Right forelimb (tissue), 1 donor: ENCODE data around the gene KCNJ13.
A peak's percentile ranks its signal among the peaks of the same experiment; 100 is the strongest.

Source experiments
- DNase-seq: peaks from one replicate; pipeline ENCODE4 v3.0.0-alpha.2; 2018

Gene KCNJ13

DNA sequence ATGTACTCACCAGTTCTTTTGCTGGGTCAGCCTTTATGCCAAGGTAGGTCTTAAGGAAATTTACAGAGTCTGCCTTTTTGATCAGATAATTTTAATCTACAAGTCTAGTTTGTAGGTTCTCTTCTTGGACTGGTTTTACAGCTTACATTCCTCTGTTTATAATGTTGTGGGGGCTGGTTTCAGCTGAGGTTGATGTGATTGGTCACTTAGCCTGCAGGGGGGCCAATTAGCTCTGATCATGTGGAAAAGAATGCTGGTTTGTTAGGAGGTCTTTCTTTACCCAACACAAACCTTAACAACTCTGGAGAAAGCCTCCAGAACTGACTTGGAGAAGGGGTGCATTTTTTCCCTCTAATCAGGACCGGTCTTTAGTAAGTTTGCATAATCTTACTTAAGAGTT is at the start of gene KCNJ13:
KCNJ13 (minus strand) TSS at position 131 of the 400 bp plus-strand sequence. CDS start 5,203 bp downstream, outside the sequence.
- DNase-seq, result no peak

DNA sequence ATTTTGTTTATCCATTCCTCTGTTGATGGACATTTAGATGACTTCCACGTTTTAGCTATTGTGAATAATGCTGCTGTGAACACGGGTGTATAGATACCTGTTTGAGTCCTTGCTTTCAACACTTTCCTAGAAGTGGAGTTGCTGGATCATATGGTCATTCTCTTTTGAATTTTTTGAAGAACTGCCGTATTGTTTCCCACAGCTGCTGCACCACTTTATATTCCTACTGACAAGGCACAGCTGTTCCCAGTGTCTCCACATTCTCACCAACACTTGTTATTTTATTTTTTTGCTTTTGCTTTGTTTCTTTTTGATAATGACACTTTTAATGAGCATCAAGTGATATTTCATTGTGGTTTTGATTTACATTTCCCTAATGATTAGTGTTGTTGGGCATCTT is 41.4 kb upstream of the KCNJ13 start:
- no peak for DNase-seq

GRCh38 chr2:232816657-232817056 is 40.3 kb upstream of the KCNJ13 start:
- DNase-seq, result no peak

- DNase-seq, result no peak
Observed at GRCh38 chr2:232815569-232815968, 39.2 kb upstream of the KCNJ13 start.

DNA sequence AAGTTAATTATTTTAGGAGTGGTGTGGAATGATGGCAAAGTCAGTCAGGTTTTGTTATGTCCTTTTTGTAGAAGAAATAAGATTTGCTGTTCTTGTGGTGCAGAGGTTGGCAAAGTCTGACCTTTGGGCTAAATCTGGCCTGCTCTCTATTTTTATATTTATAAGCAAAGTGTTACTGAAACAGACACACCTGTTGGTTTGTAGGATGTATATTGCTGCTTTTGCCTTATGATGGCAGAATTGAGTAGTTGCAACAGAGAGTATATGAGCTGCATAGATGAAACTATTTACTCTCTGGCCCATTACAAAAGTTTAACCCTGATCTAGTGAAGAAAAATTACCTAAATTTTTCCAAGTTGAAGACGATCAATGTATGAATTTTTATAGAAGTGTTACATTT is 34.1 kb upstream of the KCNJ13 start:
- no peak for DNase-seq

DNA sequence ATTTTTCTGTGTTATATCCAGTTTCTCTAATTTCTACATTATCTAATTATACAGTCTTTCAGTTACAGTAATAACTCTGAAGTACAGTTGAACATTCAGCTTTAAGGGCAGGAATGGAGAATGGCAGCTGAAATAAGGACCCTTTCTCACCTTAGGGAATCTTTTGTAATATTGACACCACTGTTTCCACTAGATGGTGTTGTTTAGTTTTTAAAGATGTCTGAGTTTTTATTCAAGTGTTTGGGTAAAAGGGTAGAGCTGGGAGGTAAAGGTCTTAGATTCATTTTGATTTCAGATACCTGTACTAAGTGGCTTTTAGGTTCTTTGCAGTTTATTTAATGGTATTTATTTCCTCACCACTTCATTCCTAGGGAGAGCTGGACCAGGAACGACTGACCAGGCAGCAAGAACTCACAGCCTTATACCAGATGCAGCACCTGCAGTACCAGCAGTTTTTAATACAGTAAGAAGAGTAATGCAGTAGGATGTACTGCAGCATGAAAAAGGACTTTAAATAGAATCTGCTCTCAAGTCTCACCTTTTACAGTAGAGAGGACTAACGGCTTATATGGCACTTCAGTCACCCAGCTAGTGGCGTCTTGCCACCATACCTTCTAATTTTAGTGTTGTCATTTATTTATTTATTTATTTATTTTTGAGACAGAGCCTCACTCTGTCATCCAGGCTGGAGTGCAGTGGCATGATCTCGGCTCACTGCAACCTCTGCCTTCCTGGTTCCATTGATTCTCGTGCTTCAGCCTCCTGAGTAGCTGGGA is 33.2 kb upstream of the KCNJ13 start:
- DNase-seq, result no peak

DNA sequence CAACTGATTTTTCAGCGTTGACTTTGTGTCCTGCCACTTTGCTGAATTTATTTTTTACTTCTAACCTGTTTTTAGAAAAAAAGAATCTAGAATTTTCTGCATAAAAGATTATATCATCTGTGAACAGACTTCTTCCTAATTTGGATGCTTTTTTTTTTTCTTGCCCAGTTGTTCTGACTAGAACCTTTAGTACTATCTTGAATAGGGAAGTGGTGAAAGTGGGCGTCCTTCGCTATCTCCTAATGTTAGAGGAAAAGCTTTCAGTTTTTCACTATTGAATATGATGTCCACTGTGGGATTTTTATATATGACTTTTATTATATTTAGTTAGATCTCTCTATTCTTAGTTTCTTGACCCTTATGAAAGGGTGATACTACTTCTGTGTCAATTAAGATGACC is 25.7 kb upstream of the KCNJ13 start:
- no peak for DNase-seq

DNA sequence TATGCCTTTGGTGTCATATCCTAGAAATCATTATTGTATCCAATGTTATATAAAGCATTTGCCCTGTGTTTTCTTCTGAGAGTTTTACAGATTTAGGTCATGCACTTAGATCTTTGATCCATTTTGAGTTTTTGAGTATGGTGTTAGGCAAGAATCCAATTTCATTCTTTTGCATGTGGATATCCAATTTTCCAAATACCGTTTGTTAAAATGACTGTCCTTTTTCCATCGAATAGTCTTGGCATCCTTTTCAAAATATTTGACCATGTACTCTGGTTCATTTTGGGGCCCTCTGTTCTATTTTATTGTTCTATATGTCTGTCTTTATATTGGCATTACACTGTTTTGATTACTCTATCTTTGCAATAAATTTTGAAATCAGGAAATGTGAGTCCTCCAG is 23.8 kb upstream of the KCNJ13 start:
- no peak for DNase-seq

GRCh38 chr2:232798187-232798586 is 21.8 kb upstream of the KCNJ13 start:
- no peak for DNase-seq

DNA sequence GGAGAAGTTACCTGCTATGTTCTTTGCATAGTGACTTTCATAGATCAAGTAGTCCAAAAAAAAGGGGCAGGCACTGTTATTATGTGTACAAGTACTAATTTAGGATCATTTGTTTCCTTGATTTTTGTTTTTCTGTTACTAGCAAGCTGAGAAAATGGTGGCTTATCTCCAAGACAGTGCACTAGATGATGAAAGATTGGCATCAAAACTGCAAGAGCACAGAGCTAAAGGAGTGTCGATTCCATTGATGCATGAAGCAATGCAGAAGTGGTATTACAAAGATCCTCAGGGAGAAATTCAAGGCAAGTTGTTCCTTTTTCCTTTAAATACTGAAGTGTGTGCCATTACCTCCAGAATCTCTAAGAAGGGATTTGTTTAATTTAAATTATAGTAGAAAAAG is 19.6 kb upstream of the KCNJ13 start:
- DNase-seq, result no peak

DNA sequence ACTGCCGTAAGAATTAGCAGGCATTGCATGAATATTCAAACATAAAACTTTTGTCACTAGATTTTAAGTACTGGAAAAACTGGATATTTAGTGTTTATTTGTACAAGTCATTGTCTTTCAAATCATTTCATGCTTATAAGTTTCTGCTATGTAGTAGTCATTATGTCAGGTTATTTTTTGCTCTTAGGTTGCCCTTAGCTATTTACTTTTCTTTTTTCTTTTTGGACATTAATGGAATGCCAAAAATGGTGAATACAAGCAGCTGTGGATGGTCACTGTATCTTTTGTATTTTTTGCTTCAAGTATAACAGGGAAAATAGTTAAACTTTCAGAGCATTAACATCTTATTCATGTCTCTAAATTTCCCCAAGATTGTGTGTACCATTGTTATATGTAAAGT is 18.6 kb upstream of the KCNJ13 start:
- no peak for DNase-seq

DNA sequence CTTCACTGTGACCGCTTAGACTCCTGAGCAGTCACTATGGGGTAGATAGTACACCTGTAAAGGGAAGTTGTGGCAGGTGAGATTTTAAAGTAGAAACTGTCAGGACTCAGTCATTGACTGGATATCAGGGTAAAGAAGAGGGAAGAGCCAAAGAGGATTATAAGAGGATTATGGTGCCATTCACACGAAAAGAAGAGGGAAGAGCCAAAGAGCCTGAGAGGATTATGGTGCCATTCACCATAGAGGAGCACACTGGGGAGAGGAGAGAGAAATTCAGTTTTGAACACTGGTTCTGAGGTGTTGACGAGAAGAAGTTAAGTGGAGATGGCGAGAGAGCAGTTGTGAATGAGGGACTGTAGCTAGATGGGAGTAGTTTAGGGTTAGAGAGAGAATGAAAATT is 16.9 kb upstream of the KCNJ13 start:
- DNase-seq, result no peak

- DNase-seq, result no peak
Observed at GRCh38 chr2:232791518-232791917, 15.2 kb upstream of the KCNJ13 start.

DNA sequence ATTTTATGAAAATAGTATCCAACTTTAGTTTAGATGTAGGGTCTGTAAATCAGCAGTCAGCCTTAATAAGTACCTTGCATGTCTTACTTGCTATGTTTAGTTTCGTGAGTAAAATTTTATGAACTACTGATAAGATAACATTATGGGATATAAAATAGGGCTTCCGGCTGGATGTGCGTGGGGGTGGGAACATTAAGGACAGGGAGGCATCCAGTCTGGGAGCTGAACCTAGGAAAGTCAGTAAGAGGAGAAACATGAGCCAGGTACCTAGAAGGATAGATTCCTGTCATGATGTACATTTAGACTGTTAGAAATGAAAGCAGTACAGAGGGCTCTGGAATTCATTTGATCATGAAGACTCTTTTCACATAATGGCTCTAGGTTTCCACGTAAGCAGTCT is 12.7 kb upstream of the KCNJ13 start:
- DNase-seq, result no peak

DNA sequence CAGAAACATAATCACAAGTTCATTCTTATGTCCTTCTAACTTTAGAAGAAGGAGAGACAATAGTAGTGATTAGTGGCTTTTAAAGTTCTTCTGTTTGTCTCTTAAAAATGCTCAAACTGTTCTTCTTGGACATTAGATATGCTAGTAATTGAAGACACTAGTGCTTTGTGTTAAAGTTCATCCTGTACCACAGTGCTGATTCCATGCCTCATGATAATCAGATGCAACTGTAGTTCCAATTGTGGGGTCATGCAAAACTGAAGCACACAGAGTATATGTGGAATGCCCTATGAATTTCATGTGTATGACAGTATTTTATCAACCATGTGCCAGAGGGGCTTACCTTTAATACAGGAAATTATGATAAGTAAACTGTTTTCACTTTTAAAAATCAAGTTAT is 11.4 kb upstream of the KCNJ13 start:
- no peak for DNase-seq

DNA sequence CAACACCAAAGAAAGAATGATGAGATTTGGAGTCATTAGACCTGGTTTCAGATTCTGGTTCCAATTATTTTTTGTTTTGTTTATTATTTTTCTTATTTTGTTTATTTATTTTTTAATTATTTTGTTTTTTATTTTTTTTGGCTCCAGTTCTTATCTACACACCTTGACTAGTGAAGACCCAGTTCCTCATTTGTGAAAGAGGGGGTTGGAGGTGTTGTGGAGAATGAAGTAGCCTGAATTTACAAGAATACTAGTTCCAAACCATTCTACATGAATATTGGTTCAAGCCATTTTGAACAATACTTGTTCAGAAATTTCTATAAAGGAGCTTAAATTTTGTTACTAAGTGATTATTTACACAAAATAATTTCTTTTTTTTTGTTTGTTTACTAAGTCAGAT is 6.9 kb upstream of the KCNJ13 start:
- DNase-seq, result no peak

DNA sequence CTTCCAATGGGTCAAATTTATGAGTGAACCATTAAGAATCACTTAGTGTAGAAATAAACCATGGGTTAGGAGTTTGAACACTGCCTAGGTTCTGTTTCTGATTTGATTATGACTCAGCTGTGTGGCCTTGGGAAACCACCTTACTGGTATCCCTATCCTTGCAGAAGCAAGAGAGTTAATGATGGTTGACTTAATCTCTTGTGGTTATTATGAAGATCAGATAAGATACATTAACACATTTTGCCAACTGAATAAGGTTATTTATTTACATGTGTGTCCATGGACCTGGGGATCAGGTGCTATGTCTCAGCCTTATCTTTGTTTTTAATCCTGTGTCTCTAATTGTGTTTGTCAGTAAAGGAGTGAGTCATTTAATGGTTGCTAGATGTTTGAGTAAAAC is 5.4 kb upstream of the KCNJ13 start:
- DNase-seq, result no peak

- peak; percentile 51 for DNase-seq
Observed at GRCh38 chr2:232779934-232780333, 3.6 kb upstream of the KCNJ13 start.

- DNase-seq, result no peak
Observed at GRCh38 chr2:232779465-232779864, 3.1 kb upstream of the KCNJ13 start.

DNA sequence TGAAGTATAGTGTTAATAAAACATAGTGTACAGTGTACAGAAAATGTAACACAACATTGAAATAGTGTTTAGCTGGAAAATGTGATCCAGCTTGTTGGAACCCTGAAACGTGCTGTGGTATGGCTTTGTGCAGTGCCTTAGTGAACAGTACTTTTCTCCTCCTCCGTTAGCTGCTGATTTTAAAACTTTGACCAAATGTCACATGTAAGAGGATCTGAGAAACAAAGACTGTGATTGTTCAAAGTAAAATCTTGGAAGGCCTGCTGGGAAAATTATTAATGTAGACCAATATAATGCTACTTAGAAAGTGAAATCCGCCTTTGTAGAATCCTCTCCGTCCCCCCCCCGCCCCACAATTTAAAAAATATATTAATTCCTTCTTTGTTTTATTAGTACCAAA is 911 bp upstream of the KCNJ13 start:
- DNase-seq, result no peak

- no peak for DNase-seq
Observed at GRCh38 chr2:232773815-232774214, 2.5 kb downstream of the KCNJ13 start.

GRCh38 chr2:232772531-232772930 is 3.8 kb downstream of the KCNJ13 start:
- no peak for DNase-seq

DNA sequence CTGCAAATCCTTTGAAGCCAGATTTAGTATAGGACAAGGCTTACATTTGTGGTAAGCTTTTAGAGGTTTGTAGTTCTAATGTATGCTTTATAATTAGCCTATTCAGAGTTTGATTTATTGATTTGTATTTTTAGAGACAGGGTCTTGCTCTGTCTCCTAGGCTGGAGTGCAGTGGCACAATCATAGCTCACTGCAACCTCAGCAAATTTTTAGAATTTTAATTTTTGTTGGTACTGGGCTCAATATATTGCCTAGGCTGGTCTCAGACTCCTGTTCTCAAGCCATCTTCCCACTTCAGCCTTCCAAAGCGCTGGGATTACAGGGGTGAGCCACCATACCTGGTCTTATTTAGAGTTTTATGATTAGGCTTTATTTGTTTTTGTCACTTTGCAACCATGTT is 4.5 kb downstream of the KCNJ13 start:
- no peak for DNase-seq

- DNase-seq, result no peak
Observed at GRCh38 chr2:232770207-232770606, 6.2 kb downstream of the KCNJ13 start.

- no peak for DNase-seq
Observed at GRCh38 chr2:232767866-232768265, 8.5 kb downstream of the KCNJ13 start.
